NCI-H226 (cell line): ENCODE results near the gene SNX32.
A peak's percentile ranks its signal among the peaks of the same experiment; 100 is the strongest.

Experiments used
- DNase-seq: peaks from one replicate; pipeline ENCODE4 v3.0.0-alpha.2; 2015

SNX32 gene

DNA sequence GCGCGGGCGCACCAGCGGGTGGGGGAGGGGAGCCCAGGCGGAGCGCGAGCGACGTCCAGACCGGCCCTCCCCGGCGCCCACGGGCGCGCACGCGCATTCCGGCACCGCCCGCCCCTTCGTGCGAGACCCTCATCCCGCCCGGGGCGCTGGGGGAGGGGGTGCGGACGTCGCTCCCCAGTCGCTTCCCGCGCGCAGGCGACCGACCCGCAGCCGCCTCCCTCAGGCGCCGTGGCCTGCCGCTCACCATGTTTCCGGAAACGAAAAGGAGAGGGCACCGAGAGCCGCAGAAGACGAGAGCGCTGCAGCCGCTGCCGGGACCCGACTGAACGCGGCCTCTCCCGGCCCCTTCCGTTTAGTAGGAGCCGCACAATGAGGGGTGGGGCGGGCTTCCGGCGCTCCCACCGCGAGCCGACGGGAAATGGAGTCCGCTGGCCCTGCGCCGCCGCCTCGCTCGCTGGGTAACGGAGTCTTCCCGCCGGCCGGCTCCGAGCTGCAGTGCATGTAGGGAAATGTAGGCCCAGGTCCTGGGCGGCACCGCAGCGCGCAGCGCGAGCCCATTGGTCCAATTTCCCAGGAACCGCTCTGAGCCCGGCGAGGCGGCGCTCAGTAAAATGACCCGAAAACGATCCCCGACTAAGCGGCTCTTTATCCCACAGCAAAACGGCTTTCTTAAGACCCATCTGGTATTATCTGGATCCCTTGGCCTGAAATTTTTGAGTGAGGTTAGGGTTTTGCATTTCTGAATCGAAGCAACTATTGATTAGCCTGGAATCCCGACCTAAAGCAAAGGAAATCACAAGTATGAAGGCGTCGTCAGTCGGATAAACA, 24.3 kb downstream of the SNX32 start, which contains the start of gene CFL1:
CFL1 (minus strand) TSS at position 328 of the 828 bp plus-strand sequence; CDS start at position 247, 81 bp downstream.
- peak; percentile 99 for DNase-seq

DNA sequence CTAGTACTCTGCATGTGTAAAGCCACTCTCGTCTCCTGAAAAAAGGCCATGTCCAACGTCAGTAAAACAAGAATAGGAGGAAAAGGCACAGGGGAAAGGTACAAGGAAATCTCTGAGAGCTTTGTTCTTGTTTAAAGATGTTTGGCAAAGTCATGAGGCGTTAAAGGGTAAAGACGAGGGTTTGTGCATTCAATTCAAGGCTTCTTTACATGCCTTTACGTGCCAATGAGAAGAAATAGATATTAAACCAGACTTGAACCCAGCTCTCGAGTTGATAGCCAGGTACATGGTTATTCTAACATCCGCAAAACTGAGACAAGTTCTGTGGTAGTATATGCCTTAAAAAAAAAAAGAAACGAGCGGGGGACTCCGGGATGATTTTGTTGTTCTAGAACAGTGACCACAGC, 24.9 kb downstream of the SNX32 start:
- no peak for DNase-seq

DNA sequence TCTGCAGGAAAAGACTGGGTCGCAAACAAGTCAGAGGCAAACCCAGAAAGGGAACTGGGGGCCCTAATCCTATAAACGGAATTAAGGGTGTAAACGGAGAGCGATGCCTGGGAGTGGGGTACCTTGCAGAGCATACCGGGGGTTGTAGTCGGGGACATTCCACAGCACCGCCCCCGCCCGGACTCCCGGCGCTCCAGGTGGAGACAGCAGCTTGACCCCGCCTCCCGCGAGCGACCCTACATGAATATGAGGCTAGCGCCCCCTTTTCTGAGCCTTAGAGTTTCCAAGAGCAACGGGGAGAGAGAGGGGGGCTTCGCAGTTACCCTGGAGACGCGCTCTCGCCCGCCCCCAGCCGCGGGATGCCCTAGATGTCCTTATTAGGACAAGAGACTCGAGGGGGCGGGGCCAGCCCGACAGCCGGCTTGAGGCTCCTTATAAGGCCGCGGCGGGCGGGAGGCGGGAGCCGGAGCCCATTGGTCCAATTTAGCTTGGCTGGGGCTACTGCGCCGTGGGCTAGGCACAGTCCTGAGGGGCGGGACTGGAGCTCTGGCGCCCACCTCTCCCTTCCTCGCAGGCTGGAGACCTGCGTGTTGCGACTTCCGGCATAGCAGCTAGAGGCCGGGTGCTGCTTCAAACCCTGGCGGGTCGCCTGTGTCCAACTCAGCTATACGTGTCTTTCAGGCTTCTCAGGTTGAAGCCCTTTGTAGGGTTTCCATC, 25.5 kb downstream of the SNX32 start:
- peak; percentile 98 for DNase-seq

DNA sequence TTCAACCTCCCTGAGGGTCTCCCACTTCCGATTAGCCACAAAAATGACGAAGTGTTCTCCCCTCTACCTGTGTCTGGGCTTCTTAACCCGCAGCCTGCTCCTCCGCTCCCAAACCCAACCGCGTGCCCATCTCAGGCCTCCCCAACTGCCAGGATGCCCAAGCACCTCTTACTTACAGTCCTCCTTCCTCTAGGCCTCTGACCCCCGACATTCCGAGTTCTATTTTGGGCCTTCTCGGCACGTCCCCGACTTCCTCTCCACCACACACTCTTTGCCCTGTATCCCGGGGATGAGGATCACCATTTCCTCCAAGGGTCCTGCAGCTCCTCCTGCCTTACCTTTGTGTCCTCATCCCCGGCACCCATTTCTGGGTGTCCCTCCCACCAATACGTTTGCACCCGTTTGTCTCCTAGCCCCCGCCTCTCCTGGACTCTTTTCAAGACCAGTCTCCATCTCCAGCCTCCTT, 26.1 kb downstream of the SNX32 start:
- DNase-seq, result no peak

DNA sequence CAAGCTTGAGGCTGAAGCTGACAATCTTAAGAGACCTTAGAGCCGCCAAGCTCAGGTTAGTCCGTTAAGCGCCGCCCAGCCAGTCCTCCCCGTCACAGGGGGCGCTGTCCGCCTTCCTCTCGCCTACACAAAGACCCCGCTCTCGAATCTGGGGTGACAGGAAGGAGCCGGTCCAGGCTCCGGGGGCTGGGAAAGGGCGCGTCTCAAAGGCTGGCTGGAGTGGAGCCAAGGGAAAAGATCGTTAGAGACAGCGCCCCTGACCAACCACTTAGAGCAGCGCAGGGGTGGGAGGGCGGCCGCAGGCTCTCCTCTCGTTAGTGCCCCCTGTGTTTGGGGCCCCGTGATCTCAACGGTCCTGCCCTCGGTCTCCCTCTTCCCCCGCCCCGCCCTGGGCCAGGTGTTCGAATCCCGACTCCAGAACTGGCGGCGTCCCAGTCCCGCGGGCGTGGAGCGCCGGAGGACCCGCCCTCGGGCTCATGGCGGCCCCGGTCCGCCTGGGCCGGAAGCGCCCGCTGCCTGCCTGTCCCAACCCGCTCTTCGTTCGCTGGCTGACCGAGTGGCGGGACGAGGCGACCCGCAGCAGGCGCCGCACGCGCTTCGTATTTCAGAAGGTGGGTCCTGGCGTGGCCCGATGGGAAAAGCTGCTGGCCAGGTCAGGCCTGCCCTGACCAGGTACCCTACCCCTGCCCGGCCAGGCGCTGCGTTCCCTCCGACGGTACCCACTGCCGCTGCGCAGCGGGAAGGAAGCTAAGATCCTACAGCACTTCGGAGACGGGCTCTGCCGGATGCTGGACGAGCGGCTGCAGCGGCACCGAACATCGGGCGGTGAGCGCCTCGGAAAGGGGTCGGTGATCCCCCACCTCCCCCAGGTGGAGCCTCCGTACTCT, 26.8 kb downstream of the SNX32 start, which contains the start of gene MUS81:
MUS81 (plus strand) TSS at position 156 of the 887 bp plus-strand sequence; CDS start at position 477, 321 bp downstream.
- DNase-seq, result peak; percentile 98

DNA sequence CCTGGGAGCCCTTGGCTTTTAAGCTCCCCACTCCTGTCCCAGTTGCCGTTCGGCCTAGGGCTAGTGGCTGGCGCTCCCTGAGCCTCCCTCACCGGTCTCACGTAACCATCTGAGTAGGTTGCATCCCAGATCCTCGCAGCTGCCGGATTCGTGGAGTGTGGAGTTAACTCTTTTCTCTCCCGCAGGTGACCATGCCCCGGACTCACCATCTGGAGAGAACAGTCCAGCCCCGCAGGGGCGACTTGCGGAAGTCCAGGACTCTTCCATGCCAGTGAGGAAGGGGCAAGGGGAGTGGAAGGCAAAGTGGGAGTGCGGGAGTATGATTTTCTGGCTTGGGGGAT, 27.4 kb downstream of the SNX32 start:
- no peak for DNase-seq

DNA sequence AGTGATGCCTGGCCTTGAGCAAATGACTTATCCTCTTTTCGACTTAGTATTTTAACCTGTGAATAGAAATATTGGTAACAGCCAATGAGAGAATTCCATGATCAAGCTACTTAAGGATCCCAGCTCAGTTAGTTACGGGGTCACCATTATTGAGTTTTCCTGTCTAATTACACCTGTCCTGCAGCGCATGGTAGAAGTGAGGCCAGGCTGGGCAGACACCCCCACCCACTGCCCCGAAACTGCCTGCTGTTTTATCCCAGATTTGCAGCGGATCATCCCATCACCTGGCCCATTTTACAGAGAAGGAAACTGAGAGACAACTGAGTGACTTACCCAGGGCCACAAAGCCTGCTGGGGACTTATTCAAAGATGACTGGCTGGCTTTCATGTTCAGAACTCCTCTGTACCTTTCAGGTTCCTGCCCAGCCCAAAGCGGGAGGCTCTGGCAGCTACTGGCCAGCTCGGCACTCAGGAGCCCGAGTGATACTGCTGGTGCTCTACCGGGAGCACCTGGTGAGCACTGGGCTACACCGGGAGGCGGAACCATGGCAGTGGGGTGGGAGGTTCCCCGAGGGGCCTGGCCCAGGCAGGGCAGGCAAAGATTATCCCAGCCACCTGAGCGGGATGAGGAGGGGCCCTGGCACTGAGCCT, 27.9 kb downstream of the SNX32 start:
- DNase-seq, result no peak

DNA sequence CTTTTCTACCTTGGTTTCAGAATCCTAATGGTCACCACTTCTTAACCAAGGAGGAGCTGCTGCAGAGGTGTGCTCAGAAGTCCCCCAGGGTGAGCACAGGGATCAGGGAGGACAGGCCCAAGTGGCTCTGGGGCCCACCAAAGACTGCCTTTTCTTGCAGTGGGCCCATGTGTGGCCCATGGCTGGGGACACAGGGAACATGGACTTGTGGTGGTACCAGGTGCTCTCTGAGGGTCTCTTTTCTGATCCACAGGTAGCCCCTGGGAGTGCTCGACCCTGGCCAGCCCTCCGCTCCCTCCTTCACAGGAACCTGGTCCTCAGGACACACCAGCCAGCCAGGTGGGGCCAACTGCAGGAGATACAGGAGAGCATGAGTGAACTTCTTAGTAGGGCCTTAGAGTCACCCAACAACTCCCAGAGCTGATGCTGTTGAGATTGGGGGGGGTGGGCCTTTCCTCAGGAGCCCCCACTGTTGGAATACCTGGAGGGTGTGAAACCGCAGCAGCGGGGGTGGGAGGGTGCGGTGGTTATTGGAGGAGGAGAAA, 28.5 kb downstream of the SNX32 start:
- no peak for DNase-seq

DNA sequence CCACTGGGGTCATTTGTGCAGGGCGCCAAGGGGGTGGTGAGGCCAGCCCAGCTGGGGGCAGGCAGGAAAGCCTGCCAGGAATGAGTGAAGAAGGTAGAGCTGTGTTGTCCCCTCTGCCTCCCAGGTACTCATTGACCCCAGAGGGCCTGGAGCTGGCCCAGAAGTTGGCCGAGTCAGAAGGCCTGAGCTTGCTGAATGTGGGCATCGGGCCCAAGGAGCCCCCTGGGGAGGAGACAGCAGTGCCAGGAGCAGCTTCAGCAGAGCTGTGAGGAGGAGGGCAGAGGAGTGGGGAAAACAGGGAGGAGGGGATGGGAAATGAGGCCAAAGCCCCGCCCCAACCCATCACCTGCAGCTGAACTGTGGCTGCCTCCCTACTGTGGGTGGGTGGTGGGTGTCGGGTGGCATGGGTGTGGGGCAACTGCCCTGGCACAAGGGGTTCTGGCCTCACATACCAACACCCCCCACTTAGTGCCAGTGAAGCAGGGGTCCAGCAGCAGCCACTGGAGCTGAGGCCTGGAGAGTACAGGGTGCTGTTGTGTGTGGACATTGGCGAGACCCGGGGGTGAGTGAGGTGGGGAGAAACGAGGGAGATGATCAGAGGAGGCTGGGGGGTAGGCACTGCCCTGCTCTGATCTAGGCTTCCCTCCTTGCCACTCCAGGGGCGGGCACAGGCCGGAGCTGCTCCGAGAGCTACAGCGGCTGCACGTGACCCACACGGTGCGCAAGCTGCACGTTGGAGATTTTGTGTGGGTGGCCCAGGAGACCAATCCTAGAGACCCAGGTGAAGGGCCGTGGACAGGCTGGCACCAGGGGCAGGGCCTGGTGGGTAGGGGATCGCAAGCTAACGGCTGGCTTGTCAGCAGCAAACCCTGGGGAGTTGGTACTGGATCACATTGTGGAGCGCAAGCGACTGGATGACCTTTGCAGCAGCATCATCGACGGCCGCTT, 29.5 kb downstream of the SNX32 start:
- no peak for DNase-seq

DNA sequence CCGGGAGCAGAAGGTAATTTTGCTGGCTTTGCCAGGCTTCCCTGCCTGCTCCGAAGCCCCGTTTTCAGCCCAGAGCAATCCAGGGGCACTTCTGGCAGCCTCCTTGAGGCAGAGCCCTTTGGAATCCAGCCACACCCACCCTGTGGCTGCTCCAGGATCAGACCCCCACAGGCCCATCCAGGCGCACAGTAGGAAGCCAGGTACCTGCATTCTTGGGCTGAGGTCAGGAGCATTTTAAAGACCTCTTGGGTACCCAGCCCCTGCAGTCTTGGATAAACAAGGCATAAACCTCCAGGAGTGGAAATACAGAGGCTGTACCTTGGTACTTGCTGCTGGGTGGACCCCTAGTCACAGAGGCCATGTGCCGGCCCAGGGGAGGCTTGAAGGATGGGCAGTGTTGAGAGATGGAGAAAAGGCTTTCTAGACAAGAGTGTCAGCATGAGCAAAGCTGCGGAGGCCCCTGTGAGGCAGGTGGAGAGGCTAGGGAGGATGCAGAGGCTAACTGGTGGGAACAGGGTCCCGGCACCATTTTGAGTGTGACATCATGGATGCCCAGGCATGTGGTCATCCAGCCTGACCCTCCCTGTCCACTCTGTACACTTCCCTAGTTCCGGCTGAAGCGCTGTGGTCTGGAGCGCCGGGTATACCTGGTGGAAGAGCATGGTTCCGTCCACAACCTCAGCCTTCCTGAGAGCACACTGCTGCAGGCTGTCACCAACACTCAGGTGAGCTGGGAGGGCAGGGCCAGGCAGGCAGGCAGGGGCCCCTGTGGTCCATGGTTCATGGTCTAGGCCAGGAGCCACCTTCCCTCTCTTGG, 30.3 kb downstream of the SNX32 start:
- no peak for DNase-seq

DNA sequence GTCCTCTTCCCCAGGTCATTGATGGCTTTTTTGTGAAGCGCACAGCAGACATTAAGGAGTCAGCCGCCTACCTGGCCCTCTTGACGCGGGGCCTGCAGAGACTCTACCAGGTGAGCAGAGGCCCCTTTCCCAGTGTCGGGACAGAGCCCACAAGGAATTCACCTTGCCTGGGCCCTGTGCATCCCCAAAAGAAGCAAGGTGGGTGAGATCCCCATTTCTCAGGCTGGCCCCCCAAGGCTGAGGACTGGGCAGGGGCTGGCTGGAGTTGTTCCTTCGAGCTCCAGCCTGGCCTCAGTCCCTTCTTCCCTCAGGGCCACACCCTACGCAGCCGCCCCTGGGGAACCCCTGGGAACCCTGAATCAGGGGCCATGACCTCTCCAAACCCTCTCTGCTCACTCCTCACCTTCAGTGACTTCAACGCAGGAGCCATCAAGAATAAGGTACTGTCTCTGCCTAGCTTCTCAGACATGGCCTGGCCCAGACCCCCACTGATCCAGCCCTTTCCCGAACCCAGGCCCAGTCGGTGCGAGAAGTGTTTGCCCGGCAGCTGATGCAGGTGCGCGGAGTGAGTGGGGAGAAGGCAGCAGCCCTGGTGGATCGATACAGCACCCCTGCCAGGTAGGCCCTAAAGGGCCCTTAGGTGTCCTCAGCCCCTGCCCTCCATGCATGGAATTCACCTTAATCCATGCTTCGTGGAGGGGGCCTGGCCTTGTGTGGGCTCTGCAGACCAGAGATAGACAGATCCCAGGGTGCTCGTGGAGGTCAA, 31.1 kb downstream of the SNX32 start:
- no peak for DNase-seq

DNA sequence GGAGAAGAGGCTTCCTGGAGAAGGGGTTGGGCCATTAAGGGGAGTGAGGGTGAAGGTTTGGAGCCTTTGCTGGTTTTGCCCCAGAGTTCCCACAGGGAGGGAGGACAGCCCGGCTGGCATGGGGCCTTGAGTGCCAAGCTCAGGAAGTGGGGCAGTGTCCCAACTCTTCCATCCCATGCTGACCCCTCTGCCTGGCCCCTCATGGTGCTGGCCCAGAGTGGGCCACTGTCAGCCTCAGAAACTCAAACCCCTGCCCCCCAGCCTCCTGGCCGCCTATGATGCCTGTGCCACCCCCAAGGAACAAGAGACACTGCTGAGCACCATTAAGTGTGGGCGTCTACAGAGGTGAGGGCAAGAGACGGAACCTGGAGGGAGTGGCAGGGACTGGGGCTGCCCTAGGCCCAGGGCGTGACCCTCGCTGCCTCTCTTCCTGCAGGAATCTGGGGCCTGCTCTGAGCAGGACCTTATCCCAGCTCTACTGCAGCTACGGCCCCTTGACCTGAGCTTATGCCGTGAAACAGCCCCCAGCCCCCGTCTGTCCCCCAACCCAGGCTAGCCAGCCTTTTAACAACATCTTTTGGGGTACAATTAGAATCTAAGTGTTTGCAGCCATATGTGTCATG, 31.9 kb downstream of the SNX32 start:
- no peak for DNase-seq

DNA sequence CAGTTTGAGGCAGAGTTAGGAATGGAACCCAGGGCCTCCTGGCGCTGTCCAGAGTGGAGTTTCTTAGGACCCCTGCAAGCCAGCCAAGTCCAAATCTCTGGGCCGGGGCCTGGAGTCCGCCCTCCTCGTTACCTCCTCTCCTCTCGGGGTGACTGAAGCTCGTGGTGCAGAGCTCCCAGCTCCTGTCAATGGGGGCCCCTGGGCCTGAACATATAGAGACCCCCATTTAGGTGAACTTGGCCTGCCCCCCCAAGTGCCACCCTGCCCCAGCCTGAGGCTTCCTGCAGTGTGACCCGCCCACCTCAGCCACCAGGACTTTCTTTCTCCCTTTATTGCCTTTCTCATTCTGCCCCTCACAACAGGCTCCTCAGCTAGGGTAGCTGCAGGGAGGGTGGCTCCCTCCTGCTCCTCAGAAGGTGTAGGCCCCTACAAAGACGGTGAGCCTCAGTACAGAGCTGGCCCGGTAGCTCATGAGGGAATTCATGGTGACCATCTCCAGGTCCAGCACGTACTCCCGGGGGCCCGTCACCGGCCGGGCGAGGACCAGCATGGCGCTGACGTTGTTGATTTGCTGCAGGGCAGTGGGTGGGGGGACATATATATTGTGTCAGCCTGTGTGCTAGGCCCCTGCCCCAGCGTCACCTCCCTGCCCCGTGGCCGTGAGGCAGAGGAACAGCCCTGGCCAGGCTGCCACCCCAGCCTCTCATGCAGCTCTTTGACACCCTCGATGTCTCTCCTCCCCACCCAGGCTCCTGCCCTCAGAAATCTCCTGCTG, 32.9 kb downstream of the SNX32 start:
- no peak for DNase-seq

DNA sequence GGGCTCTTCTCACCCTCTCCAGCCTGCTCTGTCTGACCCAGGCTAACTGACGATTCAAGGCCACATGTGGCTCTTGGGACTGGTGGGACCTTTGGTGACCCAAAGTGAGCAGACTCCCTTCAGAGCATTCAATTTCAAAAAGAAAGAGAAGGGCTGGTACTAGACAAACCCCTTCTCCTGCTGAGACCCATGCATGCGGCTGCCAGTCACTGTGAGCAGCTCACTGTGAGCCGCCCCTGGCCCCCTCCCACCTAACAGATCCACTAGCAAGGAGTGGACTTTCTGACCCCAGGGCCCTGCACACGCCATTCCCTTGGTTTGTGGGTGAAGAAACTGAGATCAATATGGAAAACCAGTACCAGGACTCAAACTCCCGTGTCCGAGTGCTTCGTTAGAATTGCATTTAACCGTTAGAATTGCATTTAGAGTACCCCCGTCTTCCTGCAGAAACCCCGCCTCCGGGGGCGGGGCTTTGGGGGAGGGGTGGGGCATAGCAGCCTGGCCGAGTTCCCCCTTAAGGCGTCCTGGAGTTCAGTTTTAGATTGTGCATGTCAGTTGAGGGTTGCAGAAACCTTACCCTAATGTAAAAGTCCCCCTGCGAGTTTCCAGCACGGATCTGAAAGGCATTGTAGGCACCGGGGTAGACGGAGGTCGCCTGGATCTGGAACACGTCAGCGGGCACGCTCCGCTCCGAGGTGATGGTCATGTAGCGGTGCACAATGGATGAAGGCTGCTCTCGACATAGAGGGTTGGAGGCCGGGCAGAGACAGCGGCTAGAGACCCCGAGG, 33.7 kb downstream of the SNX32 start:
- no peak for DNase-seq

DNA sequence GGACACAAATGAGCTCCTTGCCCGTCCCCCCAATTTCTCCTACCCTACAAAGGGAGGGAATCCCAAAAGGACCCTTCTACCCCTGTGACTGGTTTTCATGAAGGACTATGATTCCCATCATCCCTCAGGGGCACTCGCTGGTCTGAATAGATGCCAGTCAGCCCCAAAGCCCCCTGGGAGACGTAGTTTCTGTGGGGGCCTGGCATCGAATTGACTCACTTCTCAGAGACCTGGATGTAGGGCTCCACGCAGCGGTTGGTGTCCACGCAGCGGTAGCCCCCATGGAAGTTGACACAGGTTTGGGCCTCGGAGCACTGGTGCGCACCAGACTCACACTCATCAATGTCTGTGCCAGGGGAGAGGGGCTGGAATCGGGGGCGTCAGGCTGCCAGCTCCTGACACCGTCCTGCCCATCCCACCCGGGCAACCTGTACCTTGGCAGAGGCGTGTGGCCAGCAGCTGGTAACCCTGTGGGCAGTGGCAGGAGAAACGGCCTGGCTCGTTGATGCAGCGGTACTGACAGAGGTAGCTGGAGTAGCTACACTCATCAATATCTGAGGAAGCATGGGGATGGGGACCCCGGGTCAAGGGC, 34.4 kb downstream of the SNX32 start:
- no peak for DNase-seq

DNA sequence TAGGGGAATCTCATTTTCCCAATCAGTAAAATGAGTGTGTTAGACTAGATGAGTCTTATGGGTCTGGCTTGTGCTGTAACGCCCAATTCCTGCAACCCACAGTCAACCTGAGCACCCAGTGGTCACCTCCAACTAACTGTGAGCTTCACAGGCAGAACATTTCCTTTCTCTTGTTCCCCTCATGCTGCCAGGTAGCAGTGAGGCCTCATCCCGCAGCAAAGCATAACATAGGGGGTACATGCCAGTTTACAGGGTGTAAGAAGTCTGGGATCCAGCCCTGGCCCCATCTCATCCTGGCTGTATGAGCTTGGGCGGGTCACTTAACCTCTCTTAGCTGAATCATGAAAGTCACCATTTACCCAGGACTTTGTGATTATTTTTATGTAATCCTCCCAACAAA, 35.1 kb downstream of the SNX32 start:
- no peak for DNase-seq
